Breast epithelium (tissue), 4 donors: ENCODE data around the gene PMM1. TPM values are rescaled to one million over a fixed set of nuclear protein-coding genes. Genes with fewer than 3 reads are reported as not detected.

Experiments
- DNase-seq, 2 donors: peaks; one replicate each; pipeline ENCODE4 v3.0.0-alpha.2; 2019; ENCODE audit warnings: low spot score in 2 of 2
- H3K27ac ChIP-seq, 2 donors: fragments of 200-600 bp; sonication (generic) in 1 of 2; one replicate each; pipeline ENCODE4 v1.5.1; 2016 to 2019; ENCODE audit warnings: mild to moderate bottlenecking in 1 of 2
- H3K27me3 ChIP-seq, 2 donors: fragments of 200-600 bp; sonication (generic) in 1 of 2; one replicate each; pipeline versions ENCODE4 v1.5.1 to v1.6.0; 2017 to 2019; ENCODE audit warnings: control low read depth in 1 of 2, mild to moderate bottlenecking in 1 of 2
- H3K36me3 ChIP-seq: fragments of 200-600 bp; one replicate; pipeline ENCODE4 v1.5.1; 2019
- H3K4me1 ChIP-seq, 2 donors: fragments of 200-600 bp; sonication (generic); one replicate each; pipeline ENCODE4 v1.5.1; 2016 to 2019; ENCODE audit warnings: control low read depth in 1 of 2
- H3K4me3 ChIP-seq, 3 donors: fragments of 200-600 bp; sonication (generic); 1 replicate in 2 of 3; 2 replicates in 1 of 3; pipeline ENCODE4 v1.5.1; 2016 to 2019; ENCODE audit warnings: mild to moderate bottlenecking in 3 of 3, moderate library complexity in 2 of 3
- H3K9me3 ChIP-seq, 2 donors: fragments of 200-600 bp; sonication (generic) in 1 of 2; one replicate each; pipeline ENCODE4 v1.5.1; 2016 to 2019; ENCODE audit warnings: control low read depth in 1 of 2
- CTCF ChIP-seq, 3 donors: fragments of 450-650 bp; IDR thresholded peaks; one replicate each; pipeline ENCODE4 v1.5.1; 2016 to 2017; ENCODE audit warnings: antibody characterized with exemption in 3 of 3, mild to moderate bottlenecking in 3 of 3, moderate library complexity in 3 of 3
- POLR2A ChIP-seq: fragments of 450-650 bp; IDR thresholded peaks from one replicate; pipeline ENCODE4 v1.6.1; 2016; ENCODE audit warnings: antibody characterized with exemption, mild to moderate bottlenecking, moderate library complexity
- POLR2AphosphoS5 ChIP-seq, 3 donors: sonication (generic); formaldehyde crosslinking; IDR thresholded peaks; one replicate each; pipeline ENCODE4 v1.6.1; 2017; ENCODE audit warnings: antibody characterized with exemption in 3 of 3
- intact Hi-C: fragments of 100-400 bp; cut with DNase I; formaldehyde crosslinking; loops from one replicate; pipeline ENCODE4 v1.15.1; 2023; ENCODE audit warnings: low total_unique reads
- total RNA-seq, 3 donors: library from RNA; depleted of rRNA; stranded (reverse); fragments of >200 nt; gene quantifications; one replicate each; pipeline ENCODE4 v1.1.0, GENCODE V29; 2016

The PMM1 gene
- total RNA-seq, 3 donors from 2014 or later = 42.7 to 74.1 (median 48.5) TPM

GRCh38 chr22:41531715-41532477 lies 57.7 kb downstream of the PMM1 start:
- H3K4me3 ChIP-seq = no peak overlapping the region
- no peak for TF ChIP-seq POLR2AphosphoS5 (IDR thresholded peaks at IDR 0.05)
- no peak for TF ChIP-seq POLR2A
- no peak for TF ChIP-seq CTCF (IDR thresholded peaks at IDR 0.05)
- peaks cover 0 to 6% of the 10 kb centered on the region in 2 donors for H3K4me1 ChIP-seq
- H3K9me3 ChIP-seq = no peaks in the 10 kb centered on the region
- H3K36me3 ChIP-seq = peaks cover 6% of the 10 kb centered on the region
- no peak overlapping the region for H3K27ac ChIP-seq
- H3K27me3 ChIP-seq = no peaks in the 10 kb centered on the region
- no peak for DNase-seq
- intact Hi-C loops = no loop called here

GRCh38 chr22:41530890-41531714 lies 58.5 kb downstream of the PMM1 start:
- intact Hi-C loops = no loop called here

GRCh38 chr22:41528938-41529561 lies 60.6 kb downstream of the PMM1 start:
- Histone ChIP-seq H3K4me3 (no peak overlapping the region), H3K36me3 (peaks cover 6% of the 10 kb centered on the region), H3K27me3 (no peaks in the 10 kb centered on the region), H3K4me1 (peaks cover 5 to 6% of the 10 kb centered on the region in 2 donors), H3K27ac (no peak overlapping the region), H3K9me3 (no peaks in the 10 kb centered on the region)
- intact Hi-C loops = no loop called here
- TF ChIP-seq CTCF (IDR thresholded peaks at IDR 0.05) = no peak
- no peak for TF ChIP-seq POLR2AphosphoS5 (IDR thresholded peaks at IDR 0.05)
- TF ChIP-seq POLR2A = no peak
- DNase-seq = no peak

More at GRCh38 chr22:41530890-41531714, 58.5 kb downstream of the PMM1 start:
- H3K27ac ChIP-seq = peak overlapping the region in 1 of 2 donors; percentile 30
- H3K9me3 ChIP-seq = no peaks in the 10 kb centered on the region
- DNase-seq = no peak
- TF ChIP-seq POLR2AphosphoS5 (IDR thresholded peaks at IDR 0.05) (no peak), POLR2A (no peak), CTCF (IDR thresholded peaks at IDR 0.05) (no peak)
- H3K4me3 ChIP-seq = no peak overlapping the region
- H3K27me3 ChIP-seq = no peaks in the 10 kb centered on the region
- peaks cover 6% of the 10 kb centered on the region for H3K36me3 ChIP-seq
- H3K4me1 ChIP-seq = peaks cover 0 to 6% of the 10 kb centered on the region in 2 donors

GRCh38 chr22:41528132-41528766 lies 61.4 kb downstream of the PMM1 start:
- peak overlapping the region in 1 of 2 donors; percentile 19 for H3K27ac ChIP-seq
- intact Hi-C loops = no loop called here

More at GRCh38 chr22:41528132-41528766, 61.4 kb downstream of the PMM1 start:
- TF ChIP-seq POLR2AphosphoS5 (IDR thresholded peaks at IDR 0.05) (no peak), POLR2A (no peak), CTCF (IDR thresholded peaks at IDR 0.05) (no peak)
- Histone ChIP-seq H3K9me3 (no peaks in the 10 kb centered on the region), H3K4me3 (no peak overlapping the region), H3K36me3 (peaks cover 6% of the 10 kb centered on the region), H3K27me3 (no peaks in the 10 kb centered on the region), H3K4me1 (peaks cover 4 to 13% of the 10 kb centered on the region in 2 donors)
- DNase-seq = no peak

Other genes starting within 250 kb of the PMM1 start
- 10 to 100 TPM in 2 of 3 donors, 1 to 10 TPM in 1; 8.8 to 26.6 (median 15.7) TPM for gene TEF, start 207.9 kb downstream of the PMM1 start, total RNA-seq
- 10 to 100 TPM; 28.8 to 61.9 (median 45.8) TPM for gene TOB2, start 143.0 kb downstream of the PMM1 start, total RNA-seq
- gene PHF5A, start 121.1 kb downstream of the PMM1 start, total RNA-seq = 10 to 100 TPM; 42.0 to 46.0 (median 43.8) TPM
- gene ACO2, start 120.7 kb downstream of the PMM1 start, total RNA-seq = 10 to 100 TPM; 58.1 to 92.2 (median 65.2) TPM
- 10 to 100 TPM; 18.2 to 26.5 (median 20.2) TPM for gene POLR3H, start 45.4 kb downstream of the PMM1 start, total RNA-seq
- 1 to 10 TPM in 2 of 3 donors, not detected in 1; 1.6 to 1.9 TPM for gene CSDC2, start 28.8 kb downstream of the PMM1 start, total RNA-seq
- gene DESI1, start 31.2 kb upstream of the PMM1 start, total RNA-seq = 10 to 100 TPM; 17.0 to 23.5 (median 21.0) TPM
- 100 to 1,000 TPM; 194 to 232 (median 220) TPM for gene XRCC6, start 31.5 kb upstream of the PMM1 start, total RNA-seq
- 100 to 1,000 TPM in 2 of 3 donors, 10 to 100 TPM in 1; 97.9 to 145 (median 127) TPM for gene SNU13, start 99.0 kb upstream of the PMM1 start, total RNA-seq
- gene MEI1, start 109.7 kb upstream of the PMM1 start, total RNA-seq = 10 to 100 TPM in 1 of 3 donors, 1 to 10 TPM in 2; 1.3 to 12.1 (median 4.3) TPM
- gene CCDC134, start 210.8 kb upstream of the PMM1 start, total RNA-seq = 10 to 100 TPM in 2 of 3 donors, 1 to 10 TPM in 1; 4.0 to 12.3 (median 10.8) TPM
- 10 to 100 TPM; 20.8 to 33.5 (median 32.1) TPM for gene SREBF2, start 243.3 kb upstream of the PMM1 start, total RNA-seq